ENCODE data around the gene FSTL3. TPM values are rescaled to one million over a fixed set of nuclear protein-coding genes. Genes with fewer than 3 reads are reported as not detected.
"Not testable (repeated sequence)": the region's sequence is repeated elsewhere in the genome, so short reads cannot be mapped to it uniquely, and the experiment has no call there.

FSTL3 gene
- polyA plus RNA-seq, 1 donor = 17.9 TPM

GRCh38 chr19:711254-711653 is 35.1 kb downstream of the FSTL3 start:
- no peak for DNase-seq

- DNase-seq = no peak
Measured at GRCh38 chr19:715347-715746, 39.2 kb downstream of the FSTL3 start.

GRCh38 chr19:718251-718951 is 42.2 kb downstream of the FSTL3 start:
- no peak for DNase-seq

- DNase-seq = peak; percentile 82
Measured at GRCh38 chr19:718991-719512, 42.9 kb downstream of the FSTL3 start.

GRCh38 chr19:719636-720344 is 43.6 kb downstream of the FSTL3 start:
- peak; percentile 72 for DNase-seq

GRCh38 chr19:720345-721160 is 44.4 kb downstream of the FSTL3 start:
- no peak for DNase-seq

- DNase-seq = no peak
Measured at GRCh38 chr19:722553-723101, 46.4 kb downstream of the FSTL3 start.

- no peak for DNase-seq
Measured at GRCh38 chr19:723247-723646, 47.1 kb downstream of the FSTL3 start.

GRCh38 chr19:723714-724113 is 47.5 kb downstream of the FSTL3 start:
- DNase-seq = no peak

- no peak for DNase-seq
Measured at GRCh38 chr19:725461-726089, 49.4 kb downstream of the FSTL3 start.

GRCh38 chr19:726993-727956 is 51.1 kb downstream of the FSTL3 start:
- DNase-seq = no peak

GRCh38 chr19:728011-728410 is 51.8 kb downstream of the FSTL3 start:
- no peak for DNase-seq

GRCh38 chr19:729564-729963 is 53.4 kb downstream of the FSTL3 start:
- DNase-seq = not testable (repeated sequence)

- DNase-seq = no peak
Measured at GRCh38 chr19:729965-730668, 53.9 kb downstream of the FSTL3 start.

- no peak for DNase-seq
Measured at GRCh38 chr19:731000-731399, 54.8 kb downstream of the FSTL3 start.

GRCh38 chr19:732148-733069 is 56.2 kb downstream of the FSTL3 start:
- DNase-seq = no peak
